Esophagus muscularis mucosa (tissue), 4 donors: ENCODE results near the gene RPRD2. TPM values are rescaled to one million over a fixed set of nuclear protein-coding genes. Genes with fewer than 3 reads are reported as not detected.

Source experiments
- DNase-seq: peaks from one replicate; pipeline ENCODE4 v3.0.0-alpha.2; 2017; ENCODE audit errors: extremely low spot score
- H3K27ac ChIP-seq, 4 donors: fragments of 200-600 bp; sonication (generic); replicated peaks in 1 of 4; 1 replicate in 3 of 4; 2 replicates in 1 of 4; pipeline ENCODE4 v1.5.1; 2016 to 2019; ENCODE audit warnings: mild to moderate bottlenecking in 1 of 4
- H3K27me3 ChIP-seq, 4 donors: fragments of 200-600 bp; sonication (generic); one replicate each; pipeline versions ENCODE4 v1.5.1 to v1.6.0; 2016 to 2019
- H3K36me3 ChIP-seq, 4 donors: fragments of 200-600 bp; sonication (generic); one replicate each; pipeline ENCODE4 v1.5.1; 2016 to 2019
- H3K4me1 ChIP-seq, 4 donors: fragments of 200-600 bp; sonication (generic); one replicate each; pipeline ENCODE4 v1.5.1; 2016 to 2019
- H3K4me3 ChIP-seq, 4 donors: fragments of 200-600 bp; sonication (generic); 1 replicate in 2 of 4; 2 replicates in 2 of 4; pipeline ENCODE4 v1.5.1; 2016 to 2019; ENCODE audit warnings: mild to moderate bottlenecking in 4 of 4, moderate library complexity in 1 of 4
- H3K9me3 ChIP-seq, 4 donors: fragments of 200-600 bp; sonication (generic); 1 replicate in 3 of 4; 2 replicates in 1 of 4; pipeline ENCODE4 v1.5.1; 2016 to 2019
- EP300 ChIP-seq: sonication (generic); formaldehyde crosslinking; IDR thresholded peaks from one replicate; pipeline ENCODE4 v1.6.1; 2017; ENCODE audit warnings: antibody characterized with exemption
- POLR2A ChIP-seq: fragments of 450-650 bp; IDR thresholded peaks from one replicate; pipeline ENCODE4 v1.6.1; 2017; ENCODE audit warnings: antibody characterized with exemption, moderate library complexity, mild to moderate bottlenecking, low read depth
- POLR2AphosphoS5 ChIP-seq, 2 donors: sonication (generic); formaldehyde crosslinking; IDR thresholded peaks; one replicate each; pipeline ENCODE4 v1.6.1; 2017; ENCODE audit warnings: antibody characterized with exemption in 2 of 2
- WGBS: methylation state at CpG from one replicate; pipeline ENCODE4 v1.1.5; 2018; 5-methylcytosine and 5-hydroxymethylcytosine counted together
- intact Hi-C: fragments of 100-400 bp; cut with DNase I; formaldehyde crosslinking; loops from one replicate; pipeline ENCODE4 v1.15.1; 2023
- total RNA-seq, 4 donors: library from RNA; depleted of rRNA; stranded (reverse); fragments of >200 nt; gene quantifications; one replicate each; pipeline versions ENCODE4 v1.1.0 to v1.2.1, GENCODE V29; 2016
- TF ChIP-seq, protein P1 (sequence below), 3 experiments: fragments of 200-600 bp in 2 of 3; fragments of 450-650 bp in 1 of 3; sonication (generic) in 2 of 3; IDR thresholded peaks; one replicate each; pipeline ENCODE4 v1.5.1; 2017 to 2019; ENCODE audit warnings: antibody characterized with exemption in 3 of 3, mild to moderate bottlenecking in 2 of 3, moderate library complexity in 1 of 3

RPRD2 gene
- total RNA-seq, 4 donors from 2014 or later: 20.0 to 27.9 (median 24.8) TPM

DNA sequence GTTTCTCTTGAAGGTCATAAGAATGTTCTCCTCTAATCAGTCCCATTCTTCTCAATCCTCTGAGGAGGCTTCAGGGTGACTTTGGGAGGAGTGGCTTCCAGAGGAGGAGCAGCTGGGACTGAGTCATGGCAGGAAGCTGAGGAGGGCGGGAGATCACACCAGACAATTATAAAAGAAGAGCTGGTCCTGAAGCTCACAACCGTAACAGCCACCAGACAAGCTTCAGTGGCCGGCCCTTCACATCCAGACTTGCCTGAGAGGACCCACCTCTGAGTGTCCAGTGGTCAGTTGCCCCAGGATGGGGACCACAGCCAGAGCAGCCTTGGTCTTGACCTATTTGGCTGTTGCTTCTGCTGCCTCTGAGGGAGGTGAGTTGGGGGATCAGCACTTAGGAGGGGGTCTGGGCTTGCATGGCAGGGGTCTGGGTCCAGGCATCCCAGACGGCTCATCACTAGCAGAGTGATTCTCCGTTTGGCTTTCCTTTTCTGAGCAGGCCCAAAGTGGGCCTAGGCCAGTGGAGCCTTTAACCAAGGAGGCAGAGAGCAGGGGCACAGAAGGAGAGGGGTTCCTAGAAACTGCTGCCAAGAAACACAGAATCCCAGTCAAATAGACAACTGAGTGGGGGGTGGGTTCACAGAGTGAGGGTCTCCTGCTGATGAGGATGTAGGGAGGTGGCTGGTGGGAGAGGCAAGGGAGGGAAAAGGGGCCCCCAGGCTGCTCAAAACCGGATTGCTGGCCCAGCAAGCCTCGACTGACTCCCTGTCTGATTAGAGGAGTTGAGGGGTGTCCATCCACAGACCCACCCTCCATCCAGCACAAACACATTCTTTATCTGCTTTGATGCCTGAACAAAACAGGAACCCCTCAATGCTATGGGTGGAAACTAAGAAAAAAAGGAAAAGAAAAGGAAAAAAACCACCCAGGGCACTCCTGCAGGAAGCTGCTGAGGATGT lies 144.2 kb downstream of the RPRD2 start, which contains the start of gene ECM1:
ECM1 (plus strand) TSS at position 198 of the 953 bp plus-strand sequence; CDS start at position 299, 101 bp downstream.
- Histone ChIP-seq H3K9me3 (no peaks in the 10 kb centered on the region), H3K27me3 (no peaks in the 10 kb centered on the region), H3K4me1 (peaks cover 4 to 25% (median 22%) of the 10 kb centered on the region in 4 donors), H3K27ac (peak within 1 kb of the TSS; percentile 52 to 75 (median 62)), H3K4me3 (peak within 1 kb of the TSS; percentile 18 to 53 (median 28)), H3K36me3 (peaks cover 17 to 58% (median 54%) of the 10 kb centered on the region in 4 donors)
- TF ChIP-seq EP300 (no peak), POLR2AphosphoS5 (IDR thresholded peaks at IDR 0.05) (peak; percentile 43 to 69)
- TF ChIP-seq, protein P1, sequence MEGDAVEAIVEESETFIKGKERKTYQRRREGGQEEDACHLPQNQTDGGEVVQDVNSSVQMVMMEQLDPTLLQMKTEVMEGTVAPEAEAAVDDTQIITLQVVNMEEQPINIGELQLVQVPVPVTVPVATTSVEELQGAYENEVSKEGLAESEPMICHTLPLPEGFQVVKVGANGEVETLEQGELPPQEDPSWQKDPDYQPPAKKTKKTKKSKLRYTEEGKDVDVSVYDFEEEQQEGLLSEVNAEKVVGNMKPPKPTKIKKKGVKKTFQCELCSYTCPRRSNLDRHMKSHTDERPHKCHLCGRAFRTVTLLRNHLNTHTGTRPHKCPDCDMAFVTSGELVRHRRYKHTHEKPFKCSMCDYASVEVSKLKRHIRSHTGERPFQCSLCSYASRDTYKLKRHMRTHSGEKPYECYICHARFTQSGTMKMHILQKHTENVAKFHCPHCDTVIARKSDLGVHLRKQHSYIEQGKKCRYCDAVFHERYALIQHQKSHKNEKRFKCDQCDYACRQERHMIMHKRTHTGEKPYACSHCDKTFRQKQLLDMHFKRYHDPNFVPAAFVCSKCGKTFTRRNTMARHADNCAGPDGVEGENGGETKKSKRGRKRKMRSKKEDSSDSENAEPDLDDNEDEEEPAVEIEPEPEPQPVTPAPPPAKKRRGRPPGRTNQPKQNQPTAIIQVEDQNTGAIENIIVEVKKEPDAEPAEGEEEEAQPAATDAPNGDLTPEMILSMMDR (IDR thresholded peaks at IDR 0.05): no peak
- DNase-seq: no peak
- intact Hi-C loops: no loop called here
- 51% methylated on average over 6 of the region's 7 CpGs for WGBS

DNA sequence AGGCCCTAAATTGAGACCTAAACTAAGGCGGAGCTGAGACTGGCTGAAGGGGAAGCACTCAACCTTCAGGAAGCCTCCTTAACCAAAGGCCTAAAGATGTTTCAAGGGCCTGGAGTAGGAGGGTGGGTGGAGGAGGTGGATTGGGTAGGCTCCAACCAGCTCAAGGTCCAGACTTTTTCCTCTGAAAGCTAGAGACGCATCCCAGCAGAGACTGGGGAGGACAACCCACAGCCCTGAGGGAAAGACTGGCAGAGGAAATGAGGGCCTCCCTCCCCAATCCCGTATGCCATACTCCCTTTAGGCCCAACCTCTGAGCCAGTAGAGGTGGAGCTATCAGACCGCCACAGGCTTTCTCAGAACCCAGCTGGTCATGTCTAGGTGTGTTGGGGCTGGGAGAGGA lies 145.0 kb downstream of the RPRD2 start:
- DNase-seq: no peak
- H3K9me3 ChIP-seq: no peaks in the 10 kb centered on the region
- intact Hi-C loops: no loop called here
- peak overlapping the region in 2 of 4 donors; percentile 0 to 35 for H3K4me3 ChIP-seq
- H3K36me3 ChIP-seq: peaks cover 17 to 55% (median 51%) of the 10 kb centered on the region in 4 donors
- 75% methylated on average over 4 of the region's 4 CpGs for WGBS
- no peaks in the 10 kb centered on the region for H3K27me3 ChIP-seq
- H3K27ac ChIP-seq: peak overlapping the region in 3 of 4 donors; percentile 17 to 67 (median 57)
- H3K4me1 ChIP-seq: peaks cover 4 to 25% (median 22%) of the 10 kb centered on the region in 4 donors
- TF ChIP-seq EP300 (no peak), POLR2AphosphoS5 (IDR thresholded peaks at IDR 0.05) (no peak), POLR2A (no peak)
- TF ChIP-seq, protein P1 (IDR thresholded peaks at IDR 0.05): no peak

DNA sequence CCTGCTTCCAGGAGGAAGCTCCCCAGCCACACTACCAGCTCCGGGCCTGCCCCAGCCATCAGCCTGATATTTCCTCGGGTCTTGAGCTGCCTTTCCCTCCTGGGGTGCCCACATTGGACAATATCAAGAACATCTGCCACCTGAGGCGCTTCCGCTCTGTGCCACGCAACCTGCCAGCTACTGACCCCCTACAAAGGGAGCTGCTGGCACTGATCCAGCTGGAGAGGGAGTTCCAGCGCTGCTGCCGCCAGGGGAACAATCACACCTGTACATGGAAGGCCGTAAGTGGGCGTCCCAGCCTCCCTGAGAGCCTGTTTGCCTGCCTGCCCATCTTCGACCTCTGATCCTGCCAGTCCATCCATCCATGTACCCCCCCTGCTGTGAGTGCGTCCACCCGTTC lies 147.6 kb downstream of the RPRD2 start:
- peaks cover 0 to 30% (median 26%) of the 10 kb centered on the region in 4 donors for H3K36me3 ChIP-seq
- peaks cover 16 to 44% (median 42%) of the 10 kb centered on the region in 4 donors for H3K4me1 ChIP-seq
- no peak overlapping the region for H3K27ac ChIP-seq
- 96% methylated on average over 11 of the region's 12 CpGs for WGBS
- no peaks in the 10 kb centered on the region for H3K9me3 ChIP-seq
- DNase-seq: no peak
- TF ChIP-seq POLR2AphosphoS5 (IDR thresholded peaks at IDR 0.05) (no peak), EP300 (no peak), POLR2A (no peak)
- TF ChIP-seq, protein P1 (IDR thresholded peaks at IDR 0.05): no peak
- no peaks in the 10 kb centered on the region for H3K27me3 ChIP-seq
- H3K4me3 ChIP-seq: no peak overlapping the region
- intact Hi-C loops: loop anchor here (5.0 kb wide), 1 partner anchor 39 kb away; no protein-coding TSS in a partner anchor

DNA sequence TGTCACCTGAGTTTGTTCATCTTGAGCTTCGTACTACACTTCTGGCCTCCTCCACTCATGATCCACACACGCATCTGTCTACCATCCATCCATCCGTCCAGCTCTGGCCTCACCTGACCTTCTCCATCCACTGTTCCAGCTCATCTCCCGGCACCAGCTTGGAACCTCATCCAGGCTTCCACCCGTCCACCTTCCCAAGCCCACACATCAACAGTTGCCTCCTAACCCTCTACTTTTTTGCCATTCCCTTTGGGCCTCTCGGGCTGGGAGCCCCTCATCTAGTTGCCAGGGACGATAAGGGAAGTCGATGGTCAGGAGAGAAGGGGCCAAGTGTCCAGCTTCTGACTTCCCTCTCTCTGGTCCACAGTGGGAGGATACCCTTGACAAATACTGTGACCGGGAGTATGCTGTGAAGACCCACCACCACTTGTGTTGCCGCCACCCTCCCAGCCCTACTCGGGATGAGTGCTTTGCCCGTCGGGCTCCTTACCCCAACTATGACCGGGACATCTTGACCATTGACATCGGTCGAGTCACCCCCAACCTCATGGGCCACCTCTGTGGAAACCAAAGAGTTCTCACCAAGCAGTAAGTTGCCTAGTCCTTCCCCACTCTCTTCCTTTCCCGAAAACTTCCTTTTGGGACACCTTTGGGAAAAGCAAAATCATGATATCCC lies 148.2 kb downstream of the RPRD2 start:
- TF ChIP-seq EP300: no peak
- peaks cover 16 to 50% (median 48%) of the 10 kb centered on the region in 4 donors for H3K4me1 ChIP-seq
- H3K36me3 ChIP-seq: peaks cover 0 to 25% (median 20%) of the 10 kb centered on the region in 4 donors
- WGBS: 95% methylated on average over 17 of the region's 17 CpGs
- H3K9me3 ChIP-seq: no peaks in the 10 kb centered on the region
- no peak for DNase-seq
- H3K27ac ChIP-seq: no peak overlapping the region
- no peaks in the 10 kb centered on the region for H3K27me3 ChIP-seq
- H3K4me3 ChIP-seq: no peak overlapping the region
- intact Hi-C loops: loop anchor here (5.0 kb wide), 1 partner anchor 40 kb away; no protein-coding TSS in a partner anchor
